OCI-LY7 (cell line): ENCODE results near the gene PWWP2B. TPM values are rescaled to one million over a fixed set of nuclear protein-coding genes. Genes with fewer than 3 reads are reported as not detected.

ENCODE experiments used
- BruUV-seq: library from RNA; stranded (reverse); fragments of 400-500 nt; replicated peaks from 2 replicates; lab custom pipeline; 2021; lab: Mats Ljungman, UMichigan
- CTCF ChIA-PET: fragments of 300-600 bp; sonication (Branson Sonifier 250); formaldehyde crosslinking; loops from one replicate; lab custom pipeline; 2022; ENCODE audit warnings: antibody characterized with exemption; ENCODE audit not compliant: unreplicated experiment; lab: Charles Lee
- POLR2A ChIA-PET: fragments of 300-600 bp; sonication (Branson Sonifier 250); formaldehyde crosslinking; loops from one replicate; lab custom pipeline; 2022; ENCODE audit warnings: antibody characterized with exemption; lab: Charles Lee
- DNase-seq: peaks from one replicate; pipeline ENCODE4 v3.0.0-alpha.2; 2015; ENCODE audit warnings: low spot score
- H2AFZ ChIP-seq: fragments of 200-600 bp; sonication (generic), shearing (Covaris generic); 2 replicates; pipeline ENCODE4 v1.6.1; 2014; ENCODE audit warnings: mild to moderate bottlenecking, antibody characterized with exemption, low read length, moderate library complexity
- H3K27ac ChIP-seq: fragments of 200-600 bp; sonication (generic); 2 replicates; pipeline ENCODE4 v1.5.1; 2014; ENCODE audit warnings: mixed run types, low read depth, mild to moderate bottlenecking, moderate library complexity, low read length, inconsistent platforms; ENCODE audit not compliant: poor library complexity, severe bottlenecking
- H3K36me3 ChIP-seq: fragments of 200-600 bp; sonication (generic); 2 replicates; pipeline ENCODE4 v1.6.1; 2014; ENCODE audit warnings: mild to moderate bottlenecking, antibody characterized with exemption, low read length, moderate library complexity, mixed read lengths; ENCODE audit not compliant: insufficient read depth
- H3K4me1 ChIP-seq: fragments of 200-600 bp; sonication (generic); 2 replicates; pipeline ENCODE4 v1.5.1; 2014; ENCODE audit warnings: mild to moderate bottlenecking, low read length; ENCODE audit not compliant: insufficient read depth, poor library complexity, severe bottlenecking
- H3K4me2 ChIP-seq: fragments of 200-600 bp; sonication (generic); 2 replicates; pipeline ENCODE4 v1.6.1; 2014; ENCODE audit warnings: mild to moderate bottlenecking, low read length
- H3K4me3 ChIP-seq: fragments of 200-600 bp; sonication (generic); 2 replicates; pipeline ENCODE4 v1.5.1; 2014; ENCODE audit warnings: mild to moderate bottlenecking, low read depth, low read length; ENCODE audit not compliant: poor library complexity, severe bottlenecking
- H3K79me2 ChIP-seq: fragments of 200-600 bp; sonication (generic); 2 replicates; pipeline ENCODE4 v1.6.1; 2016; ENCODE audit warnings: low read depth, mild to moderate bottlenecking, low read length, moderate library complexity, mixed read lengths; ENCODE audit not compliant: insufficient read depth
- H3K9me2 ChIP-seq: fragments of 200-600 bp; sonication (generic); 2 replicates; pipeline ENCODE4 v1.6.1; 2016; ENCODE audit warnings: mild to moderate bottlenecking, low read length, mixed read lengths; ENCODE audit not compliant: insufficient read depth
- H3K9me3 ChIP-seq: fragments of 200-600 bp; sonication (generic); 2 replicates; pipeline ENCODE4 v1.6.1; 2014; ENCODE audit warnings: mild to moderate bottlenecking, mixed run types, low read length, mixed read lengths
- H4K20me1 ChIP-seq: fragments of 200-600 bp; sonication (generic); 2 replicates; pipeline ENCODE4 v1.6.1; 2014; ENCODE audit warnings: mild to moderate bottlenecking, antibody characterized with exemption, low read length, moderate library complexity, mixed read lengths; ENCODE audit not compliant: insufficient read depth
- EZH2phosphoT487 ChIP-seq: fragments of 200-600 bp; sonication (generic); IDR thresholded peaks from 2 replicates; pipeline ENCODE4 v1.6.1; 2018; ENCODE audit warnings: low read depth, borderline replicate concordance, mild to moderate bottlenecking, mixed run types, antibody characterized with exemption, low read length, moderate library complexity, mixed read lengths
- intact Hi-C: fragments of 100-400 bp; cut with micrococcal nuclease; formaldehyde crosslinking; loops from one replicate; pipeline ENCODE4 v1.10.0; 2022; ENCODE audit not compliant: unreplicated experiment
- total RNA-seq, 2 experiments: library from RNA; depleted of rRNA in 1 of 2; stranded (reverse); fragments of >200 nt in 1 of 2; shearing (Covaris generic) in 1 of 2; gene quantifications; 2 replicates each; pipeline ENCODE4 v1.2.3, GENCODE V29; 2014 to 2022
- TF ChIP-seq, protein P1 (sequence below): fragments of 200-600 bp; sonication (generic); conservative IDR thresholded peaks from 2 replicates; pipeline ENCODE4 v1.5.1; 2014; ENCODE audit warnings: mild to moderate bottlenecking, antibody characterized with exemption, low read length, moderate library complexity, mixed read lengths

PWWP2B gene
- total RNA-seq, 2 experiments from 2014 or later, result 5.9 to 10.6 TPM

DNA sequence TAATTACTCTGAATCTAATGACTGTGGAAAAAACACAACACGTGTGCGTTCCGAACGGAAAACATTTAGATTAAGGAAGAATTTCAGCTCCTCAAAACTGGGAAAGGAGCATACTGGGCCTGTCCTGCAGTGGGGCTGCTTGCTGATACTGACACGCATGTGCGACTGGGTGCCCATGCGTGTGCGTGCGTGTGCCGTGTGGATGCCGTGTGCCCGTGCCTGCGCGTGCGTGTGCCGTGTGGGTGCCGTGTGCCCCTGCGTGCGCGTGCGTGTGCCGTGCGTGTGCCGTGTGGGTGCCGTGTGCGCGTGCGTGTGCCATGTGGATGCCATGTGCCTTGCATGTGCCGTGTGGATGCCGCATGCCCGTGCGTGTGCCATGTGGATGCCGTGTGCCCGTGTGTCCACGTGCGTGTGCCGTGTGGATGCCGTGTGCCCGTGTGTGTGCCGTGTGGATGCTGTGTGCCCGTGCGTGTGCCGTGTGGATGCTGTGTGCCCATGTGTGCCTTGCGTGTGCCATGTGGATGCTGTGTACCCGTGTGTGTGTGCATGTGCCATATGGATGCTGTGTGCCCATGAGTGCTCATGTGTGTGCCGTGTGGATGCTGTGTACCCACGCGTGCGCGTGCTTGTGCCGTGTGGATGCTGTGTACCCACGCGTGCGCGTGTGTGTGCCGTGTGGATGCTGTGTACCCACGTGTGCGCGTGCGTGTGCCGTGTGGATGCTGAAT is 28.2 kb downstream of the PWWP2B start:
- BruUV-seq, result no TSS peak
- Histone ChIP-seq H3K9me2 (no peaks in the 10 kb centered on the region), H3K4me3 (no peak overlapping the region), H3K4me2 (no peak overlapping the region), H2AFZ (no peak overlapping the region), H3K4me1 (peaks cover 52% of the 10 kb centered on the region), H3K27ac (no peak overlapping the region), H4K20me1 (no peaks in the 10 kb centered on the region), H3K36me3 (no peaks in the 10 kb centered on the region), H3K9me3 (no peaks in the 10 kb centered on the region), H3K79me2 (no peaks in the 10 kb centered on the region)
- POLR2A ChIA-PET, result interaction anchor here (1.3 to 1.7 kb wide), 2 partner anchors 8 to 18 kb away, joined by 3 to 6 read pairs; no protein-coding TSS in a partner anchor
- CTCF ChIA-PET, result no interaction called here
- DNase-seq, result no peak
- intact Hi-C loops, result loop anchor here (10.0 kb wide), 1 partner anchor 260 kb away; no protein-coding TSS in a partner anchor
- TF ChIP-seq EZH2phosphoT487, result no peak
- TF ChIP-seq, protein P1, sequence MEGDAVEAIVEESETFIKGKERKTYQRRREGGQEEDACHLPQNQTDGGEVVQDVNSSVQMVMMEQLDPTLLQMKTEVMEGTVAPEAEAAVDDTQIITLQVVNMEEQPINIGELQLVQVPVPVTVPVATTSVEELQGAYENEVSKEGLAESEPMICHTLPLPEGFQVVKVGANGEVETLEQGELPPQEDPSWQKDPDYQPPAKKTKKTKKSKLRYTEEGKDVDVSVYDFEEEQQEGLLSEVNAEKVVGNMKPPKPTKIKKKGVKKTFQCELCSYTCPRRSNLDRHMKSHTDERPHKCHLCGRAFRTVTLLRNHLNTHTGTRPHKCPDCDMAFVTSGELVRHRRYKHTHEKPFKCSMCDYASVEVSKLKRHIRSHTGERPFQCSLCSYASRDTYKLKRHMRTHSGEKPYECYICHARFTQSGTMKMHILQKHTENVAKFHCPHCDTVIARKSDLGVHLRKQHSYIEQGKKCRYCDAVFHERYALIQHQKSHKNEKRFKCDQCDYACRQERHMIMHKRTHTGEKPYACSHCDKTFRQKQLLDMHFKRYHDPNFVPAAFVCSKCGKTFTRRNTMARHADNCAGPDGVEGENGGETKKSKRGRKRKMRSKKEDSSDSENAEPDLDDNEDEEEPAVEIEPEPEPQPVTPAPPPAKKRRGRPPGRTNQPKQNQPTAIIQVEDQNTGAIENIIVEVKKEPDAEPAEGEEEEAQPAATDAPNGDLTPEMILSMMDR, result no peak

DNA sequence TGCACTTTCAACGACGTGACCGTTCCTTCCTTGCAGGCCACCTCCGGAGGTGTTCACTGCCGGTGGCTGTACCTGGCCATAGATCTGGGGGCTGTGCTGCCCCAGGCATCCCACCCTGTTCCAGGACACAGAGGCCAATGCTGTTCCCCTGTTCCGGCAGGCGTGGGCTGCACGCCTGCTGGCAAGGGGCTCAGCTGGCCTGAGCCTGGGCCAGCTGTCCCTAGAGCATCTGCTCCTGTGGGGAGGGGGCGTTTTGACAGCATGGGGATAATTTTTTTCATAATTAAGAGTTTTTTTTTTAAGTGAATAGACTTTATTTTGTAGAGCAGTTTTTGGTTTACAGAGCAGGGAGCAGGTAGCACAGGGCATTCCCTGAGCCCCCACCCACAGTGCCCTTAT is 28.8 kb downstream of the PWWP2B start:
- peaks cover 49% of the 10 kb centered on the region for H3K4me1 ChIP-seq
- H4K20me1 ChIP-seq, result no peaks in the 10 kb centered on the region
- no peaks in the 10 kb centered on the region for H3K9me3 ChIP-seq
- no peak overlapping the region for H3K4me3 ChIP-seq
- intact Hi-C loops, result loop anchor here (10.0 kb wide), 1 partner anchor 261 kb away; no protein-coding TSS in a partner anchor
- H3K36me3 ChIP-seq, result no peaks in the 10 kb centered on the region
- TF ChIP-seq, protein P1, result no peak
- TF ChIP-seq EZH2phosphoT487, result no peak
- no peak overlapping the region for H2AFZ ChIP-seq
- no peak overlapping the region for H3K27ac ChIP-seq
- POLR2A ChIA-PET, result no interaction called here
- CTCF ChIA-PET, result no interaction called here
- no peaks in the 10 kb centered on the region for H3K9me2 ChIP-seq
- H3K4me2 ChIP-seq, result no peak overlapping the region
- BruUV-seq, result no TSS peak
- no peak for DNase-seq
- H3K79me2 ChIP-seq, result no peaks in the 10 kb centered on the region
